ENCODE measurements around the gene PRICKLE1.

GRCh38 chr12:42498549-42499247 lies 90.8 kb downstream of the PRICKLE1 start:
- no peak for TF ChIP-seq CTCF (conservative IDR thresholded peaks at IDR 0.05; ENCODE audit: low read depth, low read length)
- peak; percentile 16; the same call in 1 of the 2 replicates for TF ChIP-seq CEBPB (IDR thresholded peaks at IDR 0.05; ENCODE audit: low read depth, low read length)
- TF ChIP-seq POLR2A (IDR thresholded peaks at IDR 0.05; ENCODE audit: low read depth, low read length): no peak
- no peak for TF ChIP-seq RFX5 (IDR thresholded peaks at IDR 0.05; ENCODE audit: low read depth, low read length)
- no peak for TF ChIP-seq BHLHE40 (IDR thresholded peaks at IDR 0.05; ENCODE audit: low read depth, low read length)
- TF ChIP-seq RAD21 (IDR thresholded peaks at IDR 0.05; ENCODE audit: low read length): no peak
- TF ChIP-seq MAFK (IDR thresholded peaks at IDR 0.05; ENCODE audit: low read depth, low read length): no peak
- TF ChIP-seq FOS (IDR thresholded peaks at IDR 0.05; ENCODE audit: low read depth, low read length): no peak
- no peak for TF ChIP-seq SMC3 (IDR thresholded peaks at IDR 0.05; ENCODE audit: low read depth, low read length)
- no peak for TF ChIP-seq MXI1 (IDR thresholded peaks at IDR 0.05; ENCODE audit: borderline replicate concordance, low read depth, low read length)
